GM12874 (cell line): ENCODE measurements around the gene SLCO3A1.

Source experiments
- CTCF ChIP-seq: IDR thresholded peaks from 2 replicates; pipeline ENCODE4 v1.5.1; 2011; ENCODE audit warnings: low read depth, mild to moderate bottlenecking, control low read depth, low read length, moderate library complexity; ENCODE audit not compliant: insufficient read depth

SLCO3A1 gene

DNA sequence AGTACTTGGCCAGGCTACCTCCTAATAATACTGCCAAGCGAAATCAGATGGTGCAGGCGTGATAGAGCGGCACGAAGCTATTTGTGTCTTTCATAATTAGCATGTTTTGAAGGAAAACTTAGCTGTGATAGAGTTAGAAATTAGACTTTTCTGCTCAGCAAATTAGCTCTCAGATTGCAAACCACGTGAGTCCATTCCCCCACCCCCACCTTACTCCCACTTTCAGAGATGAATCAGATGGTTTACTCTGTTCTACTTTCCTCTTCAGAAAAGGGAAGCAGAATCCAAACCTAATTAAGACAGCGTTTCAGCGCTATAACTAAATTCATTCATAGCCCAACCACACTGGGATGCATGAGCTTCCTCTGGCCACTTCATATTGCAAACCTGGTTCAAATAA lies 214.6 kb downstream of the SLCO3A1 start:
- no peak for TF ChIP-seq CTCF

DNA sequence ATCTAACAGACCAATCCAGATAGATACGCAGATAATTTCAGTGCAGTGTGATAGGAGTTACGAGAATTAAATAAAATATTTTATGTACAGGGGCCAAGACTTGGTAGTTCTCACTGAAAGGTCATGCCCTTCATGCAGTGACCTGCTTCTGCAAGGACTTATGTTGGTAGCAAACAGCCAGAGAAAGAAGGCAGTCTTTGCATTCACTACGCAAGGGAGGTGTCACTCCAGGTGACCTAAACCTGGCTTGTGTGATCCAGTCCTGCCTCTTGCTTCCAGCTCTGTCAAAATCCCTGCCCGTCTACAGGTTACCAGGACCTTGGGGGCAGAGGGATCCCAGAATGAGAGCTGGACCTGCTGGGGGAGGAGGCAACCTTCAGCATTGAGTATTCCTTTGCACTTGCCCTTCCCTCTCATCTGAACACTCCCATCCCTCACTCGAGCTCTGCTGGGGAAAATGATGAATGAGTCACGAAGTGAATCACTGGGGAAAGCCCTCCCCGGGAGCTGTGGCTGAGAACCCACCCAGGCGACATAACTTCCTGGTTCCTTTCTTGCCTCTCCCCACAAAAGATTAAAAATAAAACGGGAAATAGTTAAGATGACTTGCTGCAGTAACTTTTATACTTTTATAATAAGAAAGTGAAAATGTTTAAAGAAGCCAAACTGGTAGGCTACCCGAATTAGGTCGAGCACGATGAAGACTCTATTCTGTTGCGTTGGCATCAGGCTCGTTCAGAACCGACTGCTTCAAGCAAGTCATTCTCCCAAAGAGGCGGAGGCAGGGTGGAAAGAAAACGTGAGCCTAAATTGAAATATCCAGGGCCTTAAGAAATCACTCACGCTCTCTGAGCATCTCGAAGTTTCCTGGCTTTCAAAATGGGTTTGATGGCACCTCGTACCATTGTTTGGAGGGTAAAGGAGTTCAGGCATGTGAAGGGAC lies 216.1 kb downstream of the SLCO3A1 start:
- TF ChIP-seq CTCF = no peak

DNA sequence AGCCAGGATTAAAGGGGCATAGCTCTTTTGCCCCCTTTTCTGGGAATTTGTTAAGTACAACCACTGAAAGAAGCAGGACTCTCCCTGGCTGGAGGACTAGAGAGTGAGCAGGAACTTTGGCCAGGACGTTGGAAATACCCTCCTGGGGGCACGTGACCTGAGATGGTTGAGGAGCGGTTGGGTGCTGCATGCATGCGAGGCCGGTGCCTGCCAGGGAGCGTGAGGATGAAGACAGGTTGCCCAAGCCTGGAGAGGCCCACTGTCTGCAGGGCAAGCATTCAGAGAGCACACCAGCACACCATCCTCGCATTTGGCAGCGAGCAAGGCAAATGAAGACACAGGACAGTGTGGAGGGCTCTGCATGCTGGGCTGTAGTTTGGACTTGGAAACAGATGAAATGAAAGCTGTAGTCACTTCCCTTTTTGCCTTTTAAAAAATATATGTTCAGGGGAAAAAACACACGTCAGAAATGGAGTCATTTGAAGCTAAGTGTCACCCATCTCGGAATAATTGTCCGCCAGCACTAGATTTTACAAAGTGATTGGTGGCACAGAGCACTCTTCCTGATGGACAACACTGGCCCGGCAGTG lies 217.6 kb downstream of the SLCO3A1 start:
- no peak for TF ChIP-seq CTCF

- no peak for TF ChIP-seq CTCF
Measured at GRCh38 chr15:92073044-92073785, 219.7 kb downstream of the SLCO3A1 start.

GRCh38 chr15:92074101-92074500 lies 220.6 kb downstream of the SLCO3A1 start:
- TF ChIP-seq CTCF = no peak

DNA sequence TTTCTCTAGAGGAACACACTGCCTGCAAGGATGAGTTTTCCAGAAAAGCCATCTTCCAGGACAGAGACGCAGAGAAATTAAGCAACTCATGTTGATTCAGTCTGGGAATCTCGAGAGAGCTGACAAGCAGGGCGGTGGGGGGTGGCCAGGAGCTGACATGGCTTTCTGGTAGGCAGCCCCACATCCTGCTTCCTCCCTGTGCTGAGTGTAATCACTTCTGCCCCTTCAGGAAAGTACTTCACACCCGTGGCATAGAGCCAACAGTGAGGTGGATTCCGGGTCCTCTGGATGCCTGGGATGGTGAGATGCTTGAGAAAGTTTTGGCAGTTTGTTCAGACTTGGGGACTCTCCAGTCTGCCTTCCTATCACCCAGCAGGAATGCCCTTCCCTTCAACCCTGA lies 221.1 kb downstream of the SLCO3A1 start:
- TF ChIP-seq CTCF = no peak

DNA sequence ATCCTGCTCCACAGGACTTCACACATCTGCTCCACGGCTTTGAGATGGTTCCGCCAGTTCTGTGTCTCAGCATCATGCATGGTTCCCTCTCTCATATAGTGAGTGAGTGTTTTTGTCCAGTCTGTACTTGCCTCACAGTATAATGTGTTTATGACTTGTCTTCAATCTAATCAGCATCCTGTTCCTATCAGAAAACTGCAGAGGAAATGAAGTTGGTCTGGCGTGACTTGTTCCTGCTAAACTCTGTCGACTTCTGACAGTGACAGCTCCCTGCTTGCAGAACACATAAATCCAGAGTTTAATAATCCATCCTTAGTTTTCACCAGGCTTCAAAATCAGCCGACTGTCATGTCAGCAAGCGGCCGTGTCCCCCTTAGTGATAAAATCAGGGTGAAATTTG lies 222.3 kb downstream of the SLCO3A1 start:
- TF ChIP-seq CTCF = no peak
